ENCODE data around the gene ABCC2.

GRCh38 chr10:99828464-99828863 lies 46.0 kb downstream of the ABCC2 start:
- no peak for TF ChIP-seq EZH2 (IDR thresholded peaks at IDR 0.05; ENCODE audit: insufficient read depth, poor library complexity, severe bottlenecking)
- no peak for TF ChIP-seq EZH2phosphoT487 (IDR thresholded peaks at IDR 0.05; ENCODE audit: insufficient read depth, low read depth)
